ENCODE data around the gene MCM3AP.

Gene MCM3AP

DNA sequence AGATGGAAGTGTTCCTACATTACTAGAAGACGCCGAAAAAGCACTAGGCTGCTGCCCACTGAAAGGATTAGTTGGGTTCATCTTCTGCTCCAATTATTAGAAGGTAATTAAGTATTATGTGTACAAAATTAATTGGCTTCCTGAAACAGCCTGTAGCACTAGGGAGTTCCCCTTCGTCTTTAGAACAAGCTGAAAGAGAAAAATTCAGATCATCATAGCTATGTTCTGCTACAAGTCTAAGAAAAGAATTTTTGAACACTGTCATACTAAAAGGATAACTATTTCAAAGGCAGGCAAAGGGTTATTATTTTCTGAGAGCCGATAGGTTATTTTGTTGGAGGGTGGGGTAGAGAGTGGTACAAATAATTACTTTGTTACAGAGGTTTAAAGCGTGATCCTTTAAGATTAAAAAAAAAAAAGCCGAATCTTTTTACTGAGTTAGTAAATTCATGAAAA lies at the start of gene MCM3AP:
MCM3AP (minus strand) TSS at position 406 of the 456 bp plus-strand sequence; CDS start at position 81, 325 bp downstream.
- Histone ChIP-seq H3K27me3 (replicated peaks) (no peaks in the 10 kb centered on the region), H3K4me3 (ENCODE audit: low read depth, low read length) (peak within 1 kb of the TSS; percentile 64), H3K27ac (peak within 1 kb of the TSS; percentile 90), H3K36me3 (replicated peaks) (peaks cover 20% of the 10 kb centered on the region)
- TF ChIP-seq, protein P1, sequence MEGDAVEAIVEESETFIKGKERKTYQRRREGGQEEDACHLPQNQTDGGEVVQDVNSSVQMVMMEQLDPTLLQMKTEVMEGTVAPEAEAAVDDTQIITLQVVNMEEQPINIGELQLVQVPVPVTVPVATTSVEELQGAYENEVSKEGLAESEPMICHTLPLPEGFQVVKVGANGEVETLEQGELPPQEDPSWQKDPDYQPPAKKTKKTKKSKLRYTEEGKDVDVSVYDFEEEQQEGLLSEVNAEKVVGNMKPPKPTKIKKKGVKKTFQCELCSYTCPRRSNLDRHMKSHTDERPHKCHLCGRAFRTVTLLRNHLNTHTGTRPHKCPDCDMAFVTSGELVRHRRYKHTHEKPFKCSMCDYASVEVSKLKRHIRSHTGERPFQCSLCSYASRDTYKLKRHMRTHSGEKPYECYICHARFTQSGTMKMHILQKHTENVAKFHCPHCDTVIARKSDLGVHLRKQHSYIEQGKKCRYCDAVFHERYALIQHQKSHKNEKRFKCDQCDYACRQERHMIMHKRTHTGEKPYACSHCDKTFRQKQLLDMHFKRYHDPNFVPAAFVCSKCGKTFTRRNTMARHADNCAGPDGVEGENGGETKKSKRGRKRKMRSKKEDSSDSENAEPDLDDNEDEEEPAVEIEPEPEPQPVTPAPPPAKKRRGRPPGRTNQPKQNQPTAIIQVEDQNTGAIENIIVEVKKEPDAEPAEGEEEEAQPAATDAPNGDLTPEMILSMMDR (IDR thresholded peaks at IDR 0.05; ENCODE audit: low read depth, low read length, missing control alignments): no peak
- DNase-seq: no peak
- in situ Hi-C loops (cut with HindIII; ENCODE audit: low pct_ligation_motif_present, low sequenced_read_pairs): no loop called here

DNA sequence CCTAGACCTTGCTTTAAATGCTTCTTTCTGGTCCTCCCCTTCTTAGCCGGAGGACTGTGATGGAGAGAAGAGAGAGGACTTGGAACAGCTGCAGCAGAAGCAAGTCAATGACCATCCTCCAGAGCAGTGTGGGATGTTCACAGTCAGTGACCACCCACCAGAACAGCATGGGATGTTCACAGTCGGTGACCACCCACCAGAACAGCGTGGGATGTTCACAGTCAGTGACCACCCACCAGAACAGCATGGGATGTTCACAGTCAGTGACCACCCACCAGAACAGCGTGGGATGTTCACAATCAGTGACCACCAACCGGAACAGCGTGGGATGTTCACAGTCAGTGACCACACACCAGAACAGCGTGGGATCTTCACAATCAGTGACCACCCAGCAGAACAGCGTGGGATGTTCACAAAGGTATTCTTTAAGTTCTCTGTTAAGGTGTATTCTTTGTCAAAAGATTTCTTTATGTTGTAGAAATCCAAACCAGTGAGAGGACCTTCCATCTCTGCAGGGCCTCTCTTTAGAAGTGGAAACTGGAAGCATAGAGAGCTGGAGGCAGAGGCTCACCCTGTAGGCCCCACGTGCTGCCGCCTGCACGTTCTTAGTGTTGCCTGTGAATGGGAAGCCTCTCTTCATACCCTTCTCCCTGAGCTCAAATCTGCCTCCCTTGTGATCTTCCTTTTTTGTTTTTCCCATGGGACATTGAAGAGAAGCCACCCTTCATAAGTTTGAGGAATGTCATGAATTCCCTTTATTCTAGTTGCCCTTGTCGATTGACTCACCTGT lies 49.1 kb upstream of the MCM3AP start:
- in situ Hi-C loops (cut with HindIII; ENCODE audit: low pct_ligation_motif_present, low sequenced_read_pairs): no loop called here
- no peak overlapping the region for H3K4me3 ChIP-seq (ENCODE audit: low read depth, low read length)
- DNase-seq: no peak
- peaks cover 16% of the 10 kb centered on the region for H3K36me3 ChIP-seq (replicated peaks)
- no peak overlapping the region for H3K27ac ChIP-seq
- H3K27me3 ChIP-seq (replicated peaks): no peaks in the 10 kb centered on the region
- TF ChIP-seq, protein P1 (IDR thresholded peaks at IDR 0.05; ENCODE audit: low read depth, low read length, missing control alignments): no peak

DNA sequence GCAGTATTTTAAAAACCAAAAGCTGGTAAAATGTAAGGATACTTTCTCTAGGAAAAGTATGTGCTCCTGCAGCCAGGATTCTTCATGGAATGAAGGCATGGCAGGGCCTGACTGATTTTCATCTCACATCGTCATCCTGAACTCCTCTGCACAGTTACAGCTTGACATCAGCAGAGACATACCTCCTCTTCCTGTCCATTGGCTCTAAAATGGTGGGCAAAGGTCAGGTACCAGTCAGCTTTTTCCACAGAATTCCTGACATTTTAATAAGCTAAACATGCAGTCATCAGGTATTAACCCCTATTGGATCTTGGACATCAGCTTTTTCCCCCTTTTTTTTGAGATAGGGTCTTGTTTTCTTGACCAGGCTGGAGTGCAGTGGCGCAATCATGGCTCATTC lies 44.4 kb upstream of the MCM3AP start:
- no peak for DNase-seq
- no peaks in the 10 kb centered on the region for H3K27me3 ChIP-seq (replicated peaks)
- in situ Hi-C loops (cut with HindIII; ENCODE audit: low pct_ligation_motif_present, low sequenced_read_pairs): no loop called here
- H3K4me3 ChIP-seq (ENCODE audit: low read depth, low read length): no peak overlapping the region
- TF ChIP-seq, protein P1 (IDR thresholded peaks at IDR 0.05; ENCODE audit: low read depth, low read length, missing control alignments): no peak
- H3K36me3 ChIP-seq (replicated peaks): peaks cover 5% of the 10 kb centered on the region
- H3K27ac ChIP-seq: no peak overlapping the region

DNA sequence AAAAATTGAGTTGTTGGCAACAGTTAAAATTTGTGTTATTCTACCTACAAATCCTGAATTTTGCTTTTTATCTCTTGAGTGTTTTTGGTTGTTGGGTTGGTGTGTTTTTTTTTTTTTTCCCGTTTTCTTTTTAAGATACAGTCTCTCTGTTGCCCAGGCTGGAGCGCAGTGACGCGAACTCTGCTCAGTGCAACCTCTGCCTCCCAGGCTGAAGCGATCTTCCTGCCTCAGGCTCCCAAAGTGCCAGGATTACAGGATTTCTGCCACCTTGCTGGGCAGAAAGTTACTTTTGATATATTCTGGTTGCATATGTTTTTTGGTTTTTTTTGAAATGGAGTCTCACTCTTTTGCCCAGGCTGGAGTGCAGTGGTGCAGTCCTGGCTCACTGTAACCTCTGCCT lies 42.7 kb upstream of the MCM3AP start:
- no peak overlapping the region for H3K27ac ChIP-seq
- DNase-seq: no peak
- TF ChIP-seq, protein P1 (IDR thresholded peaks at IDR 0.05; ENCODE audit: low read depth, low read length, missing control alignments): no peak
- in situ Hi-C loops (cut with HindIII; ENCODE audit: low pct_ligation_motif_present, low sequenced_read_pairs): no loop called here
- no peak overlapping the region for H3K4me3 ChIP-seq (ENCODE audit: low read depth, low read length)
- H3K36me3 ChIP-seq (replicated peaks): peaks cover 5% of the 10 kb centered on the region
- H3K27me3 ChIP-seq (replicated peaks): no peaks in the 10 kb centered on the region

DNA sequence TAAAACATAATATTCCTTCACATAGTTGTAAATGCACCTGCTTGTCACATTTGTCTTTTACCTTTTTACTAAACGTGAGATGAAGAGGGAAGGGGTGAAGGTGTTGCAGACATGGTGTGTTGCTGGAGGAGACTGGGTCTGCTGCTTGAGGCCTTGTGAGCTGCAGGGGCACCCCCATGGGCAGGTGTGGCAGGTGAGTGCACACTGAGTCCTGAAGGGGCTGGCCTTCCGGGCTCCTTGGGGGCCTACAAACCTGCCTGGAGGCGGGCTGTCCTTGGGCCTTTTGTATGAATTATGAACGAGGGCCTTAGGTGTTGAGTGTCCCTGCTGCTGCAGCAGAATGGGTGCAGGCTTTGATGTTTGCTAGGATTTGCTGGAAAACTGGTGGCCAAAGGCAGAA lies 42.3 kb upstream of the MCM3AP start:
- H3K4me3 ChIP-seq (ENCODE audit: low read depth, low read length): no peak overlapping the region
- DNase-seq: no peak
- H3K36me3 ChIP-seq (replicated peaks): peaks cover 5% of the 10 kb centered on the region
- in situ Hi-C loops (cut with HindIII; ENCODE audit: low pct_ligation_motif_present, low sequenced_read_pairs): no loop called here
- no peak overlapping the region for H3K27ac ChIP-seq
- TF ChIP-seq, protein P1 (IDR thresholded peaks at IDR 0.05; ENCODE audit: low read depth, low read length, missing control alignments): no peak
- no peaks in the 10 kb centered on the region for H3K27me3 ChIP-seq (replicated peaks)
